G401.6 (cell line): ENCODE data around the gene CHRNA10.

Source experiments
- FAIRE-seq: peaks from 2 replicates; lab custom pipeline; 2012; peaks lifted over from hg19 to GRCh38; lab: Jason Lieb, UNC

Gene CHRNA10

GRCh38 chr11:3631331-3631730 lies 39.9 kb downstream of the CHRNA10 start:
- FAIRE-seq = no peak

DNA sequence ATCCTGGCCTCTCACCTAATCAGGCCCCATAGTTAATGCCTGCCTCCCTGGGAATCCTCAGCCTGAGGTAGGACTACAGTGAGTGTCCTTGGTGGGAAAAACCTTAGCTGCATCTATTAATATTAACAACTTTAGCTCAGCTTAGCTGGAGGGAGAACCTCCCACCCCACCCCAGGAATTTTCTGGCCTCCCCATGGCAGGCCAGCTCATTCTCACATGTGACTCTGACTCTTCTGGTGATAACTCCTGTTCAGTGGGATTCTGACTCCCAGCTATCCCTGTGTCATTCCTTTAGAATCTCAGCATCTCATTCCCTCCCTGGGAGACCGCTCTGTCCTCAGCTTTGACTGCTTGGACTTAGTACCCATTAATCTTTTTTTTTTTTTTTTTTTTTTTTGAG lies 43.9 kb downstream of the CHRNA10 start:
- no peak for FAIRE-seq

DNA sequence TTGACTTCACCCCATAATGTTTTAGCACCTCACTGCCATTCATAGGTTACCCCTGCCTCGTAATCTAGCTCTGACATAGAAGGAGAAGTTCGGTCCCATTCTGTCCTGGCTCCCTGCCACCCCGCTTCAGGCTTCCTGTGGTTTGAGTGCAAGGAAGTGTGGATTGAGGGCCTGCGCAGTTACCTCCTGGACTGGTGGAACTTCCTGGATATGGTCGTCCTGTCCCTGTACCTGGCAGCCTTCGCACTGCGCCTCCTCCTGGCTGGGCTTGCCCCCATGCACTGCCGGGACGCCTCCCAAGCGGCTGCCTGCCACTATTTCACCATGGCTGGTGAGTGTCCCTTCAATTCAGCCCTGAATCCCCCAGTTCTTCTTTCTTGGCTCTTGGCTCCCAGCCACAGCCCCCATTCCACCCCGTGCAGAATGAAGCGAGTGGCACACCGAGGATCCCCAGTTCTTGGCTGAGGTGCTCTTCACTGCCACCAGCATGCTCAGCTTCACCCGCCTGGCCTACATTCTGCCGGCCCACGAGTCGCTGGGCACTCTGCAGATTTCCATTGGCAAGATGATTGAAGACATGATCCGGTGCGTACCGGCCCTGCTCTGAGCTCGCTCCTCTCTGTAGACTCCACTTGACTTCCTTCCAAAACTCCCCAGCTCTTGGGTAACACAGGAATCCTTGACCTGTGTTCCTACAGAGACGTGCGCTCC lies 44.8 kb downstream of the CHRNA10 start:
- FAIRE-seq = no peak

DNA sequence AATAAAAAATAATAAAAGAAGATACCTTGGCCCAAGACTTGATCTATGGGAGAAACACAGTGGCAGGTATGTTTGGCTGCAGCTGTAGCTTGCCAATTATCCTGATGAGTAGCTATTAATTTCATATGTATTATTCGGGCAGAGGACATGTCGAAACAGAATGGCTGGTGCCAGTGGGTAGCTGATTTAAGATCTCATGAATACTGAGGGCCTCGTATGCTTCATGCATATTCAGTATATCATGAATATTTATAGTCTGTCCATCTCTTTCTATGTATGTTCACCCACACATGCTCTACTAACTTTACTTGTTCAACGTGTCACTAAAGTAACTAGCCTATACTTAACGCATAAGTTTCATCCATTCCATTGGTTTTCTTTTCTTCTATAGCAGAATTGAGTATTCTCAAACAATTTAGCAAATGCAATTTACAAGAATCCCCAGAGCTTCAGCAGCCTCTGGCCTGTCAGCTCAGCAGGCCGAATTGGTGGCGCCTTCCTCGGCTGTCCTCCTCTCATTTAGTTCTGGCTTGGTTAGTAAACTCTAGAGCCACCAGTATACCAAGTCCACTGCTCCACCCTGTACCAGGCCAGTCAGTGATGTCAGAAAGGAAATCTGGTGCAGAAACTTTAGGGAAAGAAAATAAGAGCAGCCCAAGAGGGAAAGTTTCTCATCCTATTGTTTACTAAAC lies 47.3 kb downstream of the CHRNA10 start:
- FAIRE-seq = no peak

DNA sequence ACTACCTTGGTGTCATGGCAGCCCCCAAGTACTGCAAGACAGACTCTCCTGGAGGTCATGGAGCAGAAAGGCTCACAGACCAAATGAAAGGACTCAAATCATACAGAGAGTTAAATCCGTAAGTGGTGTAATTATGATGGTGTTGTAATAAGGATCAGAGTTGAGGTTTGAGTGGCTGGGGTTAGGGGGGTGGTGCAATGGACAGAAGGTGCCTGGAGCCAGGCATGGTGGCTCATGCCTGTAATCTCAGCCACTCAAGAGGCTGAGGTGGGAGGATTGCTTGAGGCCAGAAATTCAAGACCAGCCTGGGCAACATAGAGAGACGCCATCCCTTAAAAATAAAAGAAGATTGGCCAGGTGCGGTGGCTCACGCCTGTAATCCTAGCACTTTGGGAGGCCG lies 48.1 kb downstream of the CHRNA10 start:
- no peak for FAIRE-seq

DNA sequence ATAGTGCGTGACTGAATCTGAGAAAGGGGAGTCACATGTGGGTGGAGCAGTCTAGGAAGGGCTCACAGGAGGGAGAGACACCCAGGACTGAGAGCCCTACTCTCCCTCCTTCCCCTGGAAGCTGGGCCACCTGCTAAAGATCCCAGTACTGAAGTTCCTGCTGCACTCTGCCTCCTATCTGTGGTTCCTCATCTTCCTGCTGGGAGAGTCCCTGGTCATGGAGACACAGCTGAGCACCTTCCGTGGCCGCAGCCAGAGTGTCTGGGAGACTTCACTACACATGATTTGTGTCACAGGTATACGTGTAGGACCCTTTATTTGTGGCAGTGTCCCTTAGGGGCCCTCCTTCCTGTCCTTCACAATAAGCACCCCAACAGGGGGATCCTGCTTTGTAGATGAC lies 48.7 kb downstream of the CHRNA10 start:
- no peak for FAIRE-seq

DNA sequence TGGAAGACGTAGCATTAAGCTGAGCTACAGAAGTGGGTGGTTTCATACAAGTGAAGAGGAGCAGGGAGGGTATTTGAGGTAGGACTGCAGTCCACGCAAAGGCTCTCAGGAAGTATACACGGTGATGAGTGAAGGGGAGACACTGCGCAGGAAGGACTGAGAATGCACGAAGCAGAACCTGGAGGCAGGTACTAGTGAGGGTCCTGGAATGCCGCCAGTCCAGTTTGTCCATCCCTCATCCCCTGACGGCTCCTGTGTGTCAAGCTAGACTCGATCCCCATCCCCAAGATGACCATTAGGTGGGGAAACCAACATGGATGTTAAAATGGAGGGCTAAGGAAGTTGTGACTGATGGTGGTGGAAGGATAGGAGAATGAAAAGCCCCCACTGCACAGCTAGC lies 53.2 kb downstream of the CHRNA10 start:
- no peak for FAIRE-seq

DNA sequence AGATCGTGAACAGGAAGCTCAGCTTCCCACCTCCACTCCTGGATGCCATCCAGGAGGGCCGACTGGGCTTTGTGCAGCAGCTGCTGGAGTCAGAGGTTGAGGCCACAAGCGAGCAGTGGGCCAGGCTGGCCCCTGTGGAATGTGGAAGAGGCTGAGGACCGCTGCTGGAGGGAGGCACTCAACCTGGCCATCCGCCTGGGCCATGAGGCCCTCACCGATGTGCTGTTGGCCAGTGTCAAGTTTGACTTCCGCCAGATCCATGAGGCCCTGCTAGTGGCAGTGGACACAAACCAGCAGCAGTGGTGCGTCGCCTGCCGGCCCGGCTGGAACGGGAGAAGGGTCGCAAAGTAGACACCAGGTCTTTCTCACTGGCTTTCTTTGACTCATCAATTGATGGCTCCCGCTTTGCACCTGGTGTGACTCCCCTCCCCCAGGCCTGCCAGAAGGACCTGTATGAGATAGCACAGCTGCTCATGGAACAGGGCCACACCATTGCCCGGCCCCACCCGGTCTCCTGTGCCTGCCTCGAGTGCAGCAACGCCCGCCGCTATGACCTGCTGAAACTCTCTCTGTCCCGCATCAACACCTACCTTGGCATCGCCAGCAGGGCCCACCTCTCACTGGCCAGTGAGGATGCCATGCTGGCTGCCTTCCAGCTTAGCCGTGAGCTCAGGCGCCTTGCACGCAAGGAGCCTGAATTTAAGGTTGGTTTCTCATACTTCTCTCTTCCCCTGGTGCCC lies 54.3 kb downstream of the CHRNA10 start:
- no peak for FAIRE-seq

GRCh38 chr11:3615998-3616397 lies 55.2 kb downstream of the CHRNA10 start:
- no peak for FAIRE-seq
